SW 1271 (cell line): ENCODE data around the gene RPUSD1.
"Not testable (repeated sequence)": the region's sequence is repeated elsewhere in the genome, so short reads cannot be mapped to it uniquely, and the experiment has no call there.

Experiments used
- DNase-seq, 2 experiments: peaks; one replicate each; lab custom pipeline; 2025; lab: John Stamatoyannopoulos, UW

Gene RPUSD1, protein sequence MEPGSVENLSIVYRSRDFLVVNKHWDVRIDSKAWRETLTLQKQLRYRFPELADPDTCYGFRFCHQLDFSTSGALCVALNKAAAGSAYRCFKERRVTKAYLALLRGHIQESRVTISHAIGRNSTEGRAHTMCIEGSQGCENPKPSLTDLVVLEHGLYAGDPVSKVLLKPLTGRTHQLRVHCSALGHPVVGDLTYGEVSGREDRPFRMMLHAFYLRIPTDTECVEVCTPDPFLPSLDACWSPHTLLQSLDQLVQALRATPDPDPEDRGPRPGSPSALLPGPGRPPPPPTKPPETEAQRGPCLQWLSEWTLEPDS

DNA sequence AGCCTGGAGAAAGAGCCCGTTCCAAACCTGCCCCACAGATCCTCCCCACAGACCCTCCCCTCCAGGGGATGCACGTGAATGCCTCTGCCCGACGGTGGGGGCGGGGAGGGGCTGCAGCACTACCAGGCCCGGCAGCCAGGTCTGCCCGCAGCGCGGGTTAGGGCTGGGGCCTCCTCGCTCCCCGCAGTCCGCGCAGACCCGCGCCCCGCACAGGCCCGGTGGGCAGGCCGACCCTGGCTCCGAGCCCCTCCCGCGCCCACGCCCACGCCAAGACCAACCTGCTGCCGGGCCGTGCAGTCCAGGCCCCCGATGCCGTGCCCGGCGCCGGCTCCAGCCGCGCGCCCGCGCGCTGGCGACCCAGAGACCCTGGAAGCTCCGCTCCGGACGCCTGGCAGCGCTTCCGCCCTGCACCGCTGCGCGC lies at the start of gene RPUSD1:
Gene RPUSD1, minus strand, starts transcription at position 404 of the 421 bp plus-strand sequence. CDS start 644 bp downstream, outside the sequence.
- DNase-seq = no peak

- DNase-seq = not testable (repeated sequence)
Measured at GRCh38 chr16:836822-837221, 48.6 kb upstream of the RPUSD1 start.

GRCh38 chr16:836221-836620 lies 48.0 kb upstream of the RPUSD1 start:
- no peak for DNase-seq

DNA sequence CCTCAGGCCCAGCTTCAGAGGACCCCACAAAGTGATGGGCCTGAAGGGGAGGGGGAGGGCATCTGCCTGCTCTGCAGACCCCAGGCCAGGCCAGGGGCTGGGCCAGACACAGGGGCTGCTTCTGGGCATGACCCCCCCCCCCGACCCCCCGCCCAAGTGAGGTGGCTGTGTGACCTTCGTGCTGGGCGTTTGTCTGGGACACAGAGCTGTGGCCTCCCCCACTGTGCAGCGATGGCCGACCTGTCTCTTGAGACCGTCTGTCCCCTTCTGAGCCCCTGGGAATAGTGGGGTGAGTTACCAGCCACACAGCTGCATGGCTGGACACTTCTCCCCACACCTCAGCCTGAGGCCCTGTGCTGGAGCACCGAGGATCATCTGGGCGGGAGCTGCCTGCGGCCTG lies 47.2 kb upstream of the RPUSD1 start:
- DNase-seq = no peak

DNA sequence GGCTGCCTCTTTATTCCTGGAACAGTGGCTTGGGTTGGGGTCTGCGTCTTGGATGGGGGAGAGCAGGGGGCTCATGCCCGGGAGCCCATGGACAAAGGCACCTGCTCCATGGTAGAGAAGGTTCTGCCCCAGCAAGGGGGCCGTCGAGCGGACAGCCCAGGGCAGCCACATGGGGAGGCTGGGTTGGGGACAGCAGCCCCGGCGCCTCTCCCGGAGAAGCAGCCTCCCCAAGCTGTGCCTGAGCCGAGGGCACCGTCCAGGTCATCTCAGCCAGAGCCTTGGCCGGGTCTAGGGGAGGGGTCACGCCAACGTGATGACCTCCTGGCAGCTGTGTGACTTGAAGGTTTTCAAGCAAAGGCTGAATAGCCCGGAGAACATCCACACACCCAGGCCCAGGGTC lies 45.2 kb upstream of the RPUSD1 start:
- no peak for DNase-seq

DNA sequence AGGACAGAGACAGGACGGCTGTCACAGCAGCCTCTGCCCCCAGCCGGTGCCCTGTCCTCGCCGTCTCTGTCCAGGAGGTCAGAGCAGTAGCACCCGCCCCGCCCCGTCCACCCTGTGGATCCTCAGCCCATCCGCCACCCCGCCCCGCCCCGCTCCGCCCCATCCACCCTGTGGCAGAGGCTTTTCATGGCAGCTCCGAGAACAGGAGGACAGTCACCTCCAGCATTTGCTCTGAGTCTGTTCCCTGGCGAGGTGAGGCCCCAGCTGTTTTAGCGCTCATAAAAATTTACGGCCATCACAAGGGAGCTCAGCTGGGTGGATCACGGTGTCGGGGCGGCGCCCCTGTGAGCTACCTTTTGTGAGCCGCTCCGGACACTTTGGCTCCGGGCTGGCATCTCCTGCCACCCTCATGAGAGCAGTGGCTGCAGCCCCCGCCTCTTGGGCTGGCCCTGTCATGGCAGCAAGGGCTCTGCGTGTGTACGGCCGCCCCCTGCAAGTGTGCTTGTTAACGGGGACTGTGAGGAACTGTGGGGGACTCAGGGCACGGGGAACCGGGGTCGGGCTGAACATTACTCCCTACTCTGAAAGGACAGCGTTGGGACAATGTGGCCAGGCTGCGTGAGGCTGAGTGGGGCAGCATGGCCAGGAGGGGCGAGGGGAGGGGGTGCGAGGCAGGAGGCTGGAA lies 44.6 kb upstream of the RPUSD1 start:
- DNase-seq = no peak

- no peak for DNase-seq
Measured at GRCh38 chr16:831571-832413, 43.6 kb upstream of the RPUSD1 start.

- no peak for DNase-seq
Measured at GRCh38 chr16:830871-831570, 42.8 kb upstream of the RPUSD1 start.

GRCh38 chr16:830107-830870 lies 42.1 kb upstream of the RPUSD1 start:
- DNase-seq = no peak

- DNase-seq = no peak
Measured at GRCh38 chr16:828891-829290, 40.7 kb upstream of the RPUSD1 start.

- no peak for DNase-seq
Measured at GRCh38 chr16:827513-827912, 39.3 kb upstream of the RPUSD1 start.

DNA sequence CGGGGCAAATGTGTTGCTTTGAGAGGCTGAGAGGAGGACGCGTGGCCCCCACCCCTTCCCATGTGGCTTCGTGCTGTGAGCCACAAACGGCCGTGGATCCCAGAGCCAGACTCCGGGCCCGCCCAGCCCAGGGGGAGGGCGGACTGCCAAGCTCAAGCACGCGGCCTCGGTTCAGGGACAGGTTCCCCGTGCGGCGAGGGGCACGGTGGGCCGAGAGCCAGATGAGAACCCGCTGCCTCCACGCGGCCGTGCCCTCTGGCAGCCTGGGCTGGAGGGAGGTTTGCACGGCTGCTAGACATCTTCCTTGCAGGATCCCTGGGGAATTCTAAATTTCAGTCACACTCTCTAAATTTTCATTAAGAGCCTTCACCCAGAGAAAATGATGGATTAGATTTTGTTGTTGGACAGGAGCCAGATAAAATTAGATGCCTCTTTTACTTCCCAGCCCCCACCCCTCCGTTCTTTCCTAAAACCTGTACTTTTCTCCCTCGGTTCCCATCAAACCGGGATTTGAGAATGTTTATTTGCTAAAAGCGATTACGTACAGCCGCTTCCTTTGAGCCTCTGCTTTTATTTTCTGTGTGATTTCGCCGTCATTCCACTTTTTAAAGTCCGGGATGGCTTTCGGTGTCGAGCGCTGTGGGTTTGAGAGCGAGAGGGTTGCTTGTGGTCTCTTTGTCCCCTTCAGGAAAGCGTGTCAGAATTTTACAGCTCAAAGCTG lies 37.3 kb upstream of the RPUSD1 start:
- DNase-seq = no peak

DNA sequence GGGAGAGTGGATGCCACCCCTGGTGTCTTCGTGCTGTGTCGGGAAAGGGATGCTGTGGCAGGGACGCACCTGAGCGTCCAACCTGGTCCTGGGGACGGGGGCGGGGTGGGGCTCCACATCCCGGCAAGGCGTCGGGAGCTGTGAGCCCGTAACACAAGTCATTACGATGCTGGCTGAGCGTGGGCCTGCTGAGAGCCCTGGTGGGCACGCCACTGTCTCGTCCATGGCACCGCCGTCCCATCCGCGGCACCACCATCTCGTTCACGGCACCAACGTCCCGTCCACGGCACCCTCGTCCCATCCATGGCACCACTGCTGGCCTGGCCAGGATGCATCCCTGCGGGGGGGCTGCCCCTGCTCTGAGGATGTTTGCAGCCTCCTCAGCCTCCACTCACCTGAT lies 36.4 kb upstream of the RPUSD1 start:
- DNase-seq = no peak

- no peak for DNase-seq
Measured at GRCh38 chr16:824194-824593, 36.0 kb upstream of the RPUSD1 start.

- DNase-seq = no peak
Measured at GRCh38 chr16:822909-823297, 34.7 kb upstream of the RPUSD1 start.

DNA sequence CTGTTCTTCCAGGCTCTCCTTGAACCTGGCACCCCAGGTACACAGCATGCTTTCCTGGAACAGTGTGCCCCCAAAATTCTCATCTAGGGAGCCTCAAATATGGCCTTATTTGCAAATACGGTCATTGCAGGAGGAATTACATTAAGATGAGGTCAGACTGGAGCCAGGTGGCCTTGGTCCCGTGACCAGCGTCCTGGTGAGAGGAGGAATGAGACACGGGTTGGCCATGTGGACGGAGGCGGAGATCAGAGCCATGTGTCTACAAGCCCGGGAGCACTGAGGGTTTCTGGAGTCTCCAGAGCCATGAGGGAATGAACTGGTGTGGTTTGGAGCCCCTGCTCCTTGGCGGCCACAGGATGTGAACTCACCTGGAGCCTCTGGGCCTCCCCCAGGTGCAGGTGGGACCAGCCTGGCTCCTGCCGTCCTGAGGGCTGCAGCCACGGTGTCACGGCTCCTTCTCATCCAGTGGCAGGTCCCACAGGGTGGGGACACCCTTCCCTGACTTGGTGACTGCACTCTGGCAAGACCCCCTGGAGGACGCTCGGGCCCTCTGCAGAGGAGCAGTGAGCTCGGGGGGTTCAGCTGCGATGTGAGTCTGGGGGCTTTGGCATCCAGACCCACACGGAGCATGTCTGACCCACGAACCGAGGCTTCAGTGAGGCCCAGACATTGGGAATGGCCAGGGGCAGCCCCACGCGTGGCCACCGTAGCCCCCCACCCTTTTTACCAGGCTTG lies 34.2 kb upstream of the RPUSD1 start:
- DNase-seq = no peak

GRCh38 chr16:821751-822150 lies 33.6 kb upstream of the RPUSD1 start:
- no peak for DNase-seq

DNA sequence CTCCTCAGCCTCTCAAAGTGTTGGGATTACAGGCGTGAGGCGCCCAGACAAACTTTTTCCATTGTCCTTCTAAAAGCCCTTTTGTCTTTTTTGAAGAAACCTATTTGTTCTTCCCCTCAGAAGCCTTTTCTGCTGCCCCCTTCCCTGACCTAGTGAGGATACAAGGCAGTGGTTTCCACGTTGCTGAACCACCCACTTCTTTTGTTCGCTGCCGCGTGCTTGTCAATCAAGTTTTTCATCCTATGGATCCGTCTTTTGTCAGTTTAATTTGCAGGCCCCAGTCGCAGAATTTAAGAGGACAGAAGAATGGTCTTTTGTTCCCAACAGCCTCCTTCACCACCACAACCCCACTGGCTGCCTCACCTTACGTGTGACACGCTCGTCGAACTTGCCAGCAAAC lies 32.6 kb upstream of the RPUSD1 start:
- DNase-seq = no peak

- not testable (repeated sequence) for DNase-seq
Measured at GRCh38 chr16:820044-820408, 31.8 kb upstream of the RPUSD1 start.
